Measurements from ENCODE around the gene FHOD3.

FHOD3 gene

DNA sequence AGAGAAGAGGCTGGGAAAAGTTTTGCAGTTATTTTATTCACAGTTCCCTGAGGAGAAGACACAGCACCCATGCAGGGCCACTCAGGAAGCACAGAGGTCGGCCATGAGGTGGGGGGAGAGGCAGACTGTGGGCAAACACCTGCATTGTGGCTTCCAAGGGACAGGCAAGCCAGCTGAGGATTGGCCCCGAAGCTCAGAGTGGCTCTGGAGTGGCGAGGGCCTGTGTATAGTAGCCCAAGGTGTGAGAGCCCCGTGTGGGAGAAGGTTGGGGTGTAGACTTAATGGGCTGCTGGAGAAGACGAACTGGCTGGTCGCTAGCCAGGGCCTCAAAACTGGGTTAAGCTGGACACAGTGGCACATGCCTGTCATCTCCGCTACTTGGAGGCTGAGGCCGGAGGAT is 218.7 kb downstream of the FHOD3 start:
- no peak overlapping the region for H3K9ac ChIP-seq (ENCODE audit: low read depth, low read length, poor library complexity, severe bottlenecking)
- TF ChIP-seq, protein P1, sequence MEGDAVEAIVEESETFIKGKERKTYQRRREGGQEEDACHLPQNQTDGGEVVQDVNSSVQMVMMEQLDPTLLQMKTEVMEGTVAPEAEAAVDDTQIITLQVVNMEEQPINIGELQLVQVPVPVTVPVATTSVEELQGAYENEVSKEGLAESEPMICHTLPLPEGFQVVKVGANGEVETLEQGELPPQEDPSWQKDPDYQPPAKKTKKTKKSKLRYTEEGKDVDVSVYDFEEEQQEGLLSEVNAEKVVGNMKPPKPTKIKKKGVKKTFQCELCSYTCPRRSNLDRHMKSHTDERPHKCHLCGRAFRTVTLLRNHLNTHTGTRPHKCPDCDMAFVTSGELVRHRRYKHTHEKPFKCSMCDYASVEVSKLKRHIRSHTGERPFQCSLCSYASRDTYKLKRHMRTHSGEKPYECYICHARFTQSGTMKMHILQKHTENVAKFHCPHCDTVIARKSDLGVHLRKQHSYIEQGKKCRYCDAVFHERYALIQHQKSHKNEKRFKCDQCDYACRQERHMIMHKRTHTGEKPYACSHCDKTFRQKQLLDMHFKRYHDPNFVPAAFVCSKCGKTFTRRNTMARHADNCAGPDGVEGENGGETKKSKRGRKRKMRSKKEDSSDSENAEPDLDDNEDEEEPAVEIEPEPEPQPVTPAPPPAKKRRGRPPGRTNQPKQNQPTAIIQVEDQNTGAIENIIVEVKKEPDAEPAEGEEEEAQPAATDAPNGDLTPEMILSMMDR (conservative IDR thresholded peaks at IDR 0.05; ENCODE audit: low read length): no peak
- TF ChIP-seq EZH2phosphoT487 (IDR thresholded peaks at IDR 0.05; ENCODE audit: borderline replicate concordance): no peak
- no peak overlapping the region for H3K4me2 ChIP-seq (ENCODE audit: low read depth, low read length, poor library complexity, severe bottlenecking)
- H3K4me3 ChIP-seq (ENCODE audit: low read length, poor library complexity, severe bottlenecking): no peak overlapping the region
- peaks cover 24% of the 10 kb centered on the region for H3K4me1 ChIP-seq (ENCODE audit: insufficient read depth, low read length, poor library complexity, severe bottlenecking)
- no peaks in the 10 kb centered on the region for H3K27me3 ChIP-seq (ENCODE audit: insufficient read depth, low read length, poor library complexity, severe bottlenecking)
- no peaks in the 10 kb centered on the region for H3K36me3 ChIP-seq (ENCODE audit: insufficient read depth, low read length)
- no peaks in the 10 kb centered on the region for H3K9me2 ChIP-seq (replicated peaks; ENCODE audit: low read depth, low read length)
- H3F3A ChIP-seq (ENCODE audit: low read depth): no peaks in the 10 kb centered on the region
- no peaks in the 10 kb centered on the region for H4K20me1 ChIP-seq (ENCODE audit: insufficient read depth, low read length, poor library complexity, severe bottlenecking)
- H3K9me3 ChIP-seq (ENCODE audit: insufficient read depth, low read depth, low read length): no peaks in the 10 kb centered on the region
- H2AFZ ChIP-seq (ENCODE audit: low read length): no peak overlapping the region
- H3K79me2 ChIP-seq (ENCODE audit: insufficient read depth, low read length): no peaks in the 10 kb centered on the region

DNA sequence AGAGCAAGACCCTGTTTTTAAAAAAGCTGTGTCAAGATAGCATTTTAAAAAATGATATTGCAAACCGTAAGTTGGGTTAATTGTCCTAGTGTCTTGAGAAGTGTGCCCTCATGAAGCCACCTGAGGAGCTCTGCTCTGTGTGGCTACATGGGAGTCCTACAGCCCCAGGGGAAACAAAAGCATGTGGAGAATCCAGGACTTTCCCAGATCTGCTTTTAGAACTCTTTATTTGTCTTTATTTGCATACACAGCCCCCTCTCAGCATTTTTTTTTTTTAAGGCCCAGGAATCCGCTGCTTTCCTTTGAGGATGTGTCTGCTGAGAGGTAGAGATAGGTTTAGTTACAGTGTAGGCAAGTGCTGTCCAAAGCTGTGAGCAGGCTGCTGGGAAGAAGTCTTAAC is 219.2 kb downstream of the FHOD3 start:
- Histone ChIP-seq H3K9ac (ENCODE audit: low read depth, low read length, poor library complexity, severe bottlenecking) (no peak overlapping the region), H3K4me1 (ENCODE audit: insufficient read depth, low read length, poor library complexity, severe bottlenecking) (peaks cover 19% of the 10 kb centered on the region), H3K79me2 (ENCODE audit: insufficient read depth, low read length) (no peaks in the 10 kb centered on the region), H3K27me3 (ENCODE audit: insufficient read depth, low read length, poor library complexity, severe bottlenecking) (no peaks in the 10 kb centered on the region), H3F3A (ENCODE audit: low read depth) (no peaks in the 10 kb centered on the region), H2AFZ (ENCODE audit: low read length) (no peak overlapping the region), H4K20me1 (ENCODE audit: insufficient read depth, low read length, poor library complexity, severe bottlenecking) (no peaks in the 10 kb centered on the region), H3K9me2 (replicated peaks; ENCODE audit: low read depth, low read length) (no peaks in the 10 kb centered on the region), H3K9me3 (ENCODE audit: insufficient read depth, low read depth, low read length) (no peaks in the 10 kb centered on the region), H3K4me3 (ENCODE audit: low read length, poor library complexity, severe bottlenecking) (no peak overlapping the region), H3K36me3 (ENCODE audit: insufficient read depth, low read length) (no peaks in the 10 kb centered on the region), H3K4me2 (ENCODE audit: low read depth, low read length, poor library complexity, severe bottlenecking) (no peak overlapping the region)
- TF ChIP-seq, protein P1 (conservative IDR thresholded peaks at IDR 0.05; ENCODE audit: low read length): no peak
- no peak for TF ChIP-seq EZH2phosphoT487 (IDR thresholded peaks at IDR 0.05; ENCODE audit: borderline replicate concordance)

DNA sequence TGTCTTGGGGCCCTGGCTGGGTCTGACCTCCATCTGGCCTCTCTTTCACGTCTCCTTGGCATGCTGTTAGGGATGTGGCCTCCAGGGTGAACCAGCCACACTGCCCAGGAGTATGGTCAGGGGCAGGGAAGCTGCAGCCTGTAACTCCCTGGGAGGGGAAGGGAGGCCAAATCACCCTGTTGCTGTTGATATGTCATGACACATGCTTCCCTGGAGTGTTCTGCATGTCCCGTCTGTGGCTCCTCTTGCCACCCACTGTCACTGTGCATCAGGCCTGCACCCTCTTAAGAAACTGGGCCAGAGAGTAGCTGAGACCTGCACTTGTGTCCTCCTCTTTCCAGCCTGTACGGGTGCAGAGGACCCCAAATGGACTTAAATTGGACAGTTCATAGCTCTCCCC is 221.3 kb downstream of the FHOD3 start:
- H3K4me1 ChIP-seq (ENCODE audit: insufficient read depth, low read length, poor library complexity, severe bottlenecking): peaks cover 4% of the 10 kb centered on the region
- no peaks in the 10 kb centered on the region for H3K36me3 ChIP-seq (ENCODE audit: insufficient read depth, low read length)
- H3K9ac ChIP-seq (ENCODE audit: low read depth, low read length, poor library complexity, severe bottlenecking): no peak overlapping the region
- H4K20me1 ChIP-seq (ENCODE audit: insufficient read depth, low read length, poor library complexity, severe bottlenecking): no peaks in the 10 kb centered on the region
- no peak overlapping the region for H3K4me3 ChIP-seq (ENCODE audit: low read length, poor library complexity, severe bottlenecking)
- no peak overlapping the region for H3K4me2 ChIP-seq (ENCODE audit: low read depth, low read length, poor library complexity, severe bottlenecking)
- no peaks in the 10 kb centered on the region for H3K79me2 ChIP-seq (ENCODE audit: insufficient read depth, low read length)
- H3K27me3 ChIP-seq (ENCODE audit: insufficient read depth, low read length, poor library complexity, severe bottlenecking): no peaks in the 10 kb centered on the region
- H3K9me2 ChIP-seq (replicated peaks; ENCODE audit: low read depth, low read length): no peaks in the 10 kb centered on the region
- no peaks in the 10 kb centered on the region for H3K9me3 ChIP-seq (ENCODE audit: insufficient read depth, low read depth, low read length)
- H2AFZ ChIP-seq (ENCODE audit: low read length): no peak overlapping the region
- no peaks in the 10 kb centered on the region for H3F3A ChIP-seq (ENCODE audit: low read depth)
- no peak for TF ChIP-seq EZH2phosphoT487 (IDR thresholded peaks at IDR 0.05; ENCODE audit: borderline replicate concordance)
- TF ChIP-seq, protein P1 (conservative IDR thresholded peaks at IDR 0.05; ENCODE audit: low read length): no peak
